Liver (tissue), 9 donors: ENCODE data around the gene ACYP2. TPM values are rescaled to one million over a fixed set of nuclear protein-coding genes. Genes with fewer than 3 reads are reported as not detected.

Source experiments
- DNase-seq: peaks from one replicate; pipeline ENCODE4 v3.0.0-alpha.2; 2017; ENCODE audit warnings: low spot score
- H3K27ac ChIP-seq, 2 donors: one replicate each; pipeline ENCODE4 v1.7.0; 2013; ENCODE audit warnings: inconsistent platforms in 2 of 2, low read length in 2 of 2, control low read depth in 1 of 2, low read depth in 1 of 2, mild to moderate bottlenecking in 1 of 2
- H3K27me3 ChIP-seq, 4 donors: one replicate each; pipeline versions ENCODE4 v1.6.1 to v1.7.0; 2013; ENCODE audit warnings: low read length in 3 of 4, inconsistent platforms in 1 of 4, mild to moderate bottlenecking in 1 of 4, moderate library complexity in 1 of 4; ENCODE audit not compliant: control insufficient read depth in 4 of 4, insufficient read depth in 4 of 4
- H3K36me3 ChIP-seq, 4 donors: one replicate each; pipeline versions ENCODE4 v1.6.1 to v1.7.0; 2013; ENCODE audit warnings: low read length in 3 of 4, mild to moderate bottlenecking in 3 of 4, low read depth in 1 of 4, moderate library complexity in 1 of 4; ENCODE audit not compliant: control insufficient read depth in 4 of 4, insufficient read depth in 3 of 4
- H3K4me1 ChIP-seq, 4 donors: one replicate each; pipeline versions ENCODE4 v1.6.1 to v1.7.0; 2013; ENCODE audit warnings: low read length in 3 of 4, mild to moderate bottlenecking in 3 of 4, moderate library complexity in 1 of 4; ENCODE audit not compliant: control insufficient read depth in 4 of 4, insufficient read depth in 4 of 4
- H3K4me3 ChIP-seq, 3 donors: one replicate each; pipeline versions ENCODE4 v1.6.1 to v1.7.0; 2013; ENCODE audit warnings: low read length in 3 of 3, control low read depth in 1 of 3, low read depth in 1 of 3, mild to moderate bottlenecking in 1 of 3
- H3K9ac ChIP-seq, 2 donors: one replicate each; pipeline ENCODE4 v1.7.0; 2013; ENCODE audit warnings: low read length in 2 of 2, mild to moderate bottlenecking in 2 of 2, moderate library complexity in 2 of 2, control low read depth in 1 of 2, low read depth in 1 of 2
- H3K9me3 ChIP-seq, 4 donors: one replicate each; pipeline versions ENCODE4 v1.6.1 to v1.7.0; 2013; ENCODE audit warnings: low read length in 3 of 4; ENCODE audit not compliant: control insufficient read depth in 4 of 4
- EGR1 ChIP-seq, 2 donors: IDR thresholded peaks; 2 replicates each; pipeline ENCODE4 v1.6.1; 2016 to 2018; ENCODE audit warnings: antibody characterized with exemption in 2 of 2, low read depth in 2 of 2
- FOXA1 ChIP-seq: IDR thresholded peaks from 2 replicates; pipeline ENCODE4 v1.6.1; 2016; ENCODE audit warnings: antibody characterized with exemption
- FOXA2 ChIP-seq: IDR thresholded peaks from 2 replicates; pipeline ENCODE4 v1.6.1; 2016; ENCODE audit warnings: antibody characterized with exemption
- GABPA ChIP-seq, 2 donors: IDR thresholded peaks in 1 of 2; conservative IDR thresholded peaks in 1 of 2; 2 replicates each; pipeline ENCODE4 v1.6.1; 2016; ENCODE audit warnings: antibody characterized with exemption in 2 of 2, mild to moderate bottlenecking in 1 of 2, moderate library complexity in 1 of 2
- HNF4A ChIP-seq, 2 donors: conservative IDR thresholded peaks; 2 replicates each; pipeline ENCODE4 v1.6.1; 2016; ENCODE audit warnings: antibody characterized with exemption in 2 of 2, mild to moderate bottlenecking in 2 of 2
- HNF4G ChIP-seq: IDR thresholded peaks from 2 replicates; pipeline ENCODE4 v1.6.1; 2016; ENCODE audit warnings: antibody characterized with exemption
- MAX ChIP-seq: IDR thresholded peaks from 2 replicates; pipeline ENCODE4 v1.6.1; 2016; ENCODE audit warnings: antibody characterized with exemption
- NR2F2 ChIP-seq: IDR thresholded peaks from 2 replicates; pipeline ENCODE4 v1.6.1; 2016; ENCODE audit warnings: antibody characterized with exemption
- RXRA ChIP-seq, 2 donors: IDR thresholded peaks; 2 replicates each; pipeline ENCODE4 v1.6.1; 2017 to 2018; ENCODE audit warnings: antibody characterized with exemption in 2 of 2, mild to moderate bottlenecking in 1 of 2
- SP1 ChIP-seq: IDR thresholded peaks from 2 replicates; pipeline ENCODE4 v1.6.1; 2018; ENCODE audit warnings: antibody characterized with exemption, mild to moderate bottlenecking
- YY1 ChIP-seq: IDR thresholded peaks from 2 replicates; pipeline ENCODE4 v1.6.1; 2016; ENCODE audit warnings: antibody characterized with exemption, mild to moderate bottlenecking
- ZBTB33 ChIP-seq: IDR thresholded peaks from 2 replicates; pipeline ENCODE4 v1.6.1; 2016; ENCODE audit warnings: antibody characterized with exemption
- WGBS: extraction: QIAGEN DNeasy Blood & Tissue Kit; methylation state at CpG from one replicate; pipeline ENCODE4 v1.1.7; 2013; 5-methylcytosine and 5-hydroxymethylcytosine counted together
- polyA plus RNA-seq, 2 donors: library from polyadenylated mRNA; stranded (reverse) in 1 of 2; unstranded in 1 of 2; fragments of 200-250 nt in 1 of 2; fragments of >200 nt in 1 of 2; fragmentation: Nextera tagmentation in 1 of 2; extraction: Ambion mirVana in 1 of 2; gene quantifications; one replicate each; pipeline versions ENCODE4 v1.2.1 to v1.2.3, GENCODE V29; 2013 to 2015
- total RNA-seq, 2 donors: library from RNA; depleted of rRNA; stranded (reverse); fragments of >200 nt; gene quantifications; one replicate each; pipeline ENCODE4 v1.2.3, GENCODE V29; 2014
- TF ChIP-seq, protein P1 (sequence below): IDR thresholded peaks from 2 replicates; pipeline ENCODE4 v1.6.1; 2016; ENCODE audit warnings: antibody characterized with exemption
- TF ChIP-seq, protein P2 (sequence below): fragments of 150-350 bp; IDR thresholded peaks from 2 replicates; pipeline ENCODE4 v1.5.1; 2017; ENCODE audit warnings: improper control_type of control experiment, low read depth, low read length; ENCODE audit not compliant: missing input control
- donor health status: healthy.
- donor health status: healthy.
- donor health status: healthy.
- donor health status: healthy.
- donor health status: healthy.

ACYP2 gene
- total and polyA plus RNA-seq, 4 donors = 13.1 to 44.3 (median 15.4) TPM

GRCh38 chr2:54303631-54304030 is 188.2 kb downstream of the ACYP2 start:
- H3K9me3 ChIP-seq = no peaks in the 10 kb centered on the region
- H3K4me3 ChIP-seq = no peak overlapping the region
- H3K9ac ChIP-seq = no peak overlapping the region
- DNase-seq = no peak
- H3K4me1 ChIP-seq = no peaks in the 10 kb centered on the region
- TF ChIP-seq HNF4A (conservative IDR thresholded peaks at IDR 0.05) = no peak
- no peak for TF ChIP-seq HNF4G
- TF ChIP-seq, protein P1, sequence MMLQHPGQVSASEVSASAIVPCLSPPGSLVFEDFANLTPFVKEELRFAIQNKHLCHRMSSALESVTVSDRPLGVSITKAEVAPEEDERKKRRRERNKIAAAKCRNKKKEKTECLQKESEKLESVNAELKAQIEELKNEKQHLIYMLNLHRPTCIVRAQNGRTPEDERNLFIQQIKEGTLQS = no peak
- no peak for TF ChIP-seq RXRA (IDR thresholded peaks at IDR 0.05)
- no peak for TF ChIP-seq MAX
- no peak for TF ChIP-seq ZBTB33
- H3K36me3 ChIP-seq = no peaks in the 10 kb centered on the region
- H3K27ac ChIP-seq = no peak overlapping the region
- H3K27me3 ChIP-seq = no peaks in the 10 kb centered on the region

- H3K27me3 ChIP-seq = no peaks in the 10 kb centered on the region
- H3K9me3 ChIP-seq = no peaks in the 10 kb centered on the region
- no peak overlapping the region for H3K27ac ChIP-seq
- WGBS = 90% methylated on average over 3 of the region's 3 CpGs
- TF ChIP-seq SP1 = no peak
- no peak for TF ChIP-seq NR2F2
- TF ChIP-seq YY1 = no peak
- TF ChIP-seq FOXA2 = no peak
- no peak for TF ChIP-seq EGR1 (IDR thresholded peaks at IDR 0.05; ENCODE audit: low read depth in 2 of 2)
- no peak for TF ChIP-seq ZBTB33
- TF ChIP-seq FOXA1 = no peak
- no peak for TF ChIP-seq MAX
- TF ChIP-seq HNF4G = no peak
- no peak for TF ChIP-seq RXRA (IDR thresholded peaks at IDR 0.05)
- no peak for TF ChIP-seq GABPA (IDR thresholded peaks at IDR 0.05 in 1 of 2, conservative IDR thresholded peaks at IDR 0.05 in 1 of 2)
- TF ChIP-seq, protein P2, sequence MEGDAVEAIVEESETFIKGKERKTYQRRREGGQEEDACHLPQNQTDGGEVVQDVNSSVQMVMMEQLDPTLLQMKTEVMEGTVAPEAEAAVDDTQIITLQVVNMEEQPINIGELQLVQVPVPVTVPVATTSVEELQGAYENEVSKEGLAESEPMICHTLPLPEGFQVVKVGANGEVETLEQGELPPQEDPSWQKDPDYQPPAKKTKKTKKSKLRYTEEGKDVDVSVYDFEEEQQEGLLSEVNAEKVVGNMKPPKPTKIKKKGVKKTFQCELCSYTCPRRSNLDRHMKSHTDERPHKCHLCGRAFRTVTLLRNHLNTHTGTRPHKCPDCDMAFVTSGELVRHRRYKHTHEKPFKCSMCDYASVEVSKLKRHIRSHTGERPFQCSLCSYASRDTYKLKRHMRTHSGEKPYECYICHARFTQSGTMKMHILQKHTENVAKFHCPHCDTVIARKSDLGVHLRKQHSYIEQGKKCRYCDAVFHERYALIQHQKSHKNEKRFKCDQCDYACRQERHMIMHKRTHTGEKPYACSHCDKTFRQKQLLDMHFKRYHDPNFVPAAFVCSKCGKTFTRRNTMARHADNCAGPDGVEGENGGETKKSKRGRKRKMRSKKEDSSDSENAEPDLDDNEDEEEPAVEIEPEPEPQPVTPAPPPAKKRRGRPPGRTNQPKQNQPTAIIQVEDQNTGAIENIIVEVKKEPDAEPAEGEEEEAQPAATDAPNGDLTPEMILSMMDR = no peak
- TF ChIP-seq, protein P1 = no peak
- H3K9ac ChIP-seq = no peak overlapping the region
- H3K4me1 ChIP-seq = no peaks in the 10 kb centered on the region
- no peaks in the 10 kb centered on the region for H3K36me3 ChIP-seq
- no peak for DNase-seq
- H3K4me3 ChIP-seq = no peak overlapping the region
Observed at GRCh38 chr2:54306556-54306955, 191.1 kb downstream of the ACYP2 start.
